ENCODE data around the gene ENOX2. TPM values are rescaled to one million over a fixed set of nuclear protein-coding genes. Genes with fewer than 3 reads are reported as not detected.
"Not testable (repeated sequence)": the region's sequence is repeated elsewhere in the genome, so short reads cannot be mapped to it uniquely, and the experiment has no call there.

Gene ENOX2
- total and polyA plus RNA-seq, 2 of the 13 experiments (the other 11 are each of a cell fraction or from before 2014, with no cell fraction given) = 5.9 to 8.5 TPM

DNA sequence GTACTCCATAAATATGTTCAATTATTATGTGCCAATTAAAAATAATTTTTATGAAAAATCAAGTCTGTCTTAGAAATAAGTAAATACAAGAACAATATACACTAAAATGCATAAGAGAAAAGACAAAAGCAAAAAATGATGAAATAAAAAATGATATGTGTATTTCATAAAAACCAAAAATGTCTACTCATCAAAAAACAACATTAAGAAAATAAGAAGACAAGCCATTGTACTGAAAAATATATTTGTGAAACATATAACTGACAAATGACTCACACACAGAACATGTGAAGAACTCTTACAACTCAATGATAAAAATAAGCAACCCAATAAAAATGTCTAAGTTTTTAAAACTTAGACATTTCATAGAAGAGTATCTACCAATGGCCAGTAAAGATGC, 34.1 kb upstream of the ENOX2 start:
- TF ChIP-seq RARA (CRISPR knock-in tag; IDR thresholded peaks at IDR 0.05) (no peak), MAFK (conservative IDR thresholded peaks at IDR 0.05 in 1 of 2, IDR thresholded peaks at IDR 0.05 in 1 of 2; ENCODE audit: low read length in 2 of 2) (peak; percentile 57 to 91; a peak in 3 of 4 replicates), MAFF (IDR thresholded peaks at IDR 0.05; ENCODE audit: low read depth, low read length) (peak; percentile 86)
- ATAC-seq = no peak
- in situ Hi-C loops (cut with HindIII; ENCODE audit: extremely low pct_ligation_motif_present, low pct_unique_long_range_greater_than_20kb) = no loop called here
- no peak overlapping the region for H2AFZ ChIP-seq (ENCODE audit: low read length)
- no peaks in the 10 kb centered on the region for H3K4me1 ChIP-seq (ENCODE audit: insufficient read depth, low read length)
- CTCF ChIA-PET (ENCODE audit: low intra/inter-chr PET ratio, low total read pairs) = no interaction called here
- BruUV-seq (replicated peaks) = no TSS peak
- no peak overlapping the region for H3K4me2 ChIP-seq (ENCODE audit: low read depth, low read length)
- H3K36me3 ChIP-seq (replicated peaks in 1 of 2; ENCODE audit: control insufficient read depth in 1 of 2, insufficient read depth in 2 of 2, low read length in 2 of 2) = no peaks in the 10 kb centered on the region
- H3K4me3 ChIP-seq (replicated peaks in 1 of 3; ENCODE audit: insufficient read depth in 1 of 3, low read depth in 2 of 3, low read length in 3 of 3) = no peak overlapping the region
- no peaks in the 10 kb centered on the region for H4K20me1 ChIP-seq (ENCODE audit: insufficient read depth, low read length)
- H3K27me3 ChIP-seq (ENCODE audit: control insufficient read depth in 1 of 2, insufficient read depth in 2 of 2, low read length in 2 of 2) = no peaks in the 10 kb centered on the region
- no peaks in the 10 kb centered on the region for H3K9me3 ChIP-seq (ENCODE audit: low read length)
- no peaks in the 10 kb centered on the region for H3K79me2 ChIP-seq (ENCODE audit: insufficient read depth, low read length)
- POLR2A ChIA-PET = no interaction called here
- H3K9ac ChIP-seq (ENCODE audit: insufficient read depth, low read depth, low read length) = no peak overlapping the region
- H3K27ac ChIP-seq (ENCODE audit: extremely low read length, insufficient read depth, low read length) = no peak overlapping the region
- FAIRE-seq = no peak
- DNase-seq (ENCODE audit: low spot score) = no peak
- intact Hi-C loops (cut with micrococcal nuclease; ENCODE audit: unreplicated experiment) = no loop called here

DNA sequence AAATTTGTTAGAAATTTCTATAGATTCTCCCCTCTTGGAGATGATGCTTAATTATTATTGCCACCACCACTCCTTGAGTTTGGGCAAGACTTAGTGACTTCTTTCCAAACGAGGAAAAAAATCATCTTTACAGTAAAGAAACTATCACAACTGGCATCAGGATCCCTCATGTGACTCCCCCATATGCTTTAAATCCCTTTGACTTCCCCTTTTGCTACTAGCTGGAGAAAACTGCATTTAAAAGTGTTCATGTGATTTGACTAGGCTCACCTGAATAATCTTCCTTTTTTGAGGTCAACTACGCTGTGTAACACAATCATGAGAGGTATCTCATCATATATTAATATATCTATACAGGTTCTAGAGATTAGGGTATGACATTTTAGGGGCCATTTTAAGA, 30.3 kb upstream of the ENOX2 start:
- DNase-seq (ENCODE audit: low spot score) = no peak
- FAIRE-seq = no peak

DNA sequence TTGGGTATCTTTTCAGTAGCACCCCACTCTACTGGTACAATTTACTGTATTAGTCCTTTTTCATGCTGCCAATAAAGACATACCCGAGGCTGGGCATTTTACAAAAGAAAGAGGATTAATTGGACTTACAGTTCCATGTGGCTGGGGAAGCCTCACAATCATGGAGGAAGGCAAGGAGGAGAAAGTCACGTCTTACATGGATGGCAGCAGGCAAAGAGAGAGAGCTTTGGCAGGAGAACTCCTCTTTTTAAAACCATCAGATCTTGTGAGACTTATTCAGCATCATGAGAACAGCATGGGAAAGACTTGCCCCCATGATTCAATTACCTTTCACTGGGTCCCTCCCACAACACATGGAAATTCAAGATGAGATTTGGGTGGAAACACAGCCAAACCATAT, 17.4 kb upstream of the ENOX2 start:
- H3K4me2 ChIP-seq (ENCODE audit: low read depth, low read length); H3K27ac ChIP-seq (ENCODE audit: extremely low read length, insufficient read depth, low read length); POLR2A ChIA-PET; DNase-seq (ENCODE audit: low spot score); H3K9ac ChIP-seq (ENCODE audit: insufficient read depth, low read depth, low read length); ATAC-seq; CTCF ChIA-PET (ENCODE audit: low intra/inter-chr PET ratio, low total read pairs); H3K36me3 ChIP-seq (replicated peaks in 1 of 2; ENCODE audit: control insufficient read depth in 1 of 2, insufficient read depth in 2 of 2, low read length in 2 of 2); H4K20me1 ChIP-seq (ENCODE audit: insufficient read depth, low read length); H3K79me2 ChIP-seq (ENCODE audit: insufficient read depth, low read length); H3K27me3 ChIP-seq (ENCODE audit: control insufficient read depth in 1 of 2, insufficient read depth in 2 of 2, low read length in 2 of 2); H3K9me3 ChIP-seq (ENCODE audit: low read length); FAIRE-seq; BruUV-seq (replicated peaks); H3K4me1 ChIP-seq (ENCODE audit: insufficient read depth, low read length); H3K4me3 ChIP-seq (replicated peaks in 1 of 3; ENCODE audit: insufficient read depth in 1 of 3, low read depth in 2 of 3, low read length in 3 of 3); H2AFZ ChIP-seq (ENCODE audit: low read length); intact Hi-C loops (cut with micrococcal nuclease; ENCODE audit: unreplicated experiment); in situ Hi-C loops (cut with HindIII; ENCODE audit: extremely low pct_ligation_motif_present, low pct_unique_long_range_greater_than_20kb): not testable (repeated sequence)
- 0% methylated on average over 2 of the region's 2 CpGs for WGBS (ENCODE audit: low lambda C conversion rate)

More for the DNA sequence above, 30.3 kb upstream of the ENOX2 start:
- no peak for TF ChIP-seq KDM2A (CRISPR knock-in tag; IDR thresholded peaks at IDR 0.05; ENCODE audit: borderline replicate concordance, low read depth)
- no peak for TF ChIP-seq ZNF552 (CRISPR knock-in tag; IDR thresholded peaks at IDR 0.05; ENCODE audit: borderline replicate concordance)
- TF ChIP-seq SRY (CRISPR knock-in tag; IDR thresholded peaks at IDR 0.05) = no peak
- no peak for TF ChIP-seq NFYB (CRISPR knock-in tag; IDR thresholded peaks at IDR 0.05)
- TF ChIP-seq PCBP1 (IDR thresholded peaks at IDR 0.05; ENCODE audit: borderline replicate concordance, low read depth, low read length) = no peak
- no peak for TF ChIP-seq RFX3 (CRISPR knock-in tag; IDR thresholded peaks at IDR 0.05)
- TF ChIP-seq KAT2B (IDR thresholded peaks at IDR 0.05; ENCODE audit: borderline replicate concordance, low read depth, low read length) = no peak
- in situ Hi-C loops (cut with HindIII; ENCODE audit: extremely low pct_ligation_motif_present, low pct_unique_long_range_greater_than_20kb) = no loop called here
- no peak overlapping the region for H3K4me2 ChIP-seq (ENCODE audit: low read depth, low read length)
- 13% methylated on average over 2 of the region's 2 CpGs for WGBS (ENCODE audit: low lambda C conversion rate)
- no peak overlapping the region for H3K4me3 ChIP-seq (replicated peaks in 1 of 3; ENCODE audit: insufficient read depth in 1 of 3, low read depth in 2 of 3, low read length in 3 of 3)
- H3K27me3 ChIP-seq (ENCODE audit: control insufficient read depth in 1 of 2, insufficient read depth in 2 of 2, low read length in 2 of 2) = no peaks in the 10 kb centered on the region
- H3K9me3 ChIP-seq (ENCODE audit: low read length) = no peaks in the 10 kb centered on the region
- BruUV-seq (replicated peaks) = no TSS peak
- ChIA-PET POLR2A (no interaction called here), CTCF (ENCODE audit: low intra/inter-chr PET ratio, low total read pairs) (no interaction called here)
- H3K4me1 ChIP-seq (ENCODE audit: insufficient read depth, low read length) = no peaks in the 10 kb centered on the region
- no peaks in the 10 kb centered on the region for H4K20me1 ChIP-seq (ENCODE audit: insufficient read depth, low read length)
- H2AFZ ChIP-seq (ENCODE audit: low read length) = no peak overlapping the region
- no peak overlapping the region for H3K9ac ChIP-seq (ENCODE audit: insufficient read depth, low read depth, low read length)
- no peaks in the 10 kb centered on the region for H3K36me3 ChIP-seq (replicated peaks in 1 of 2; ENCODE audit: control insufficient read depth in 1 of 2, insufficient read depth in 2 of 2, low read length in 2 of 2)
- H3K79me2 ChIP-seq (ENCODE audit: insufficient read depth, low read length) = no peaks in the 10 kb centered on the region
- intact Hi-C loops (cut with micrococcal nuclease; ENCODE audit: unreplicated experiment) = no loop called here
- H3K27ac ChIP-seq (ENCODE audit: extremely low read length, insufficient read depth, low read length) = no peak overlapping the region
- ATAC-seq = no peak

Measured in HepG2 (cell line).